NCI-H2107 treated with DMSO at 0.1 percent for 48 hours (cell line): ENCODE measurements around the gene HGS.
"Not testable (repeated sequence)": the region's sequence is repeated elsewhere in the genome, so short reads cannot be mapped to it uniquely, and the experiment has no call there.

Experiments used
- DNase-seq: peaks from one replicate; lab custom pipeline; 2025; ENCODE audit not compliant: unreplicated experiment; lab: John Stamatoyannopoulos, UW

HGS gene

GRCh38 chr17:81738801-81739393 is 55.1 kb downstream of the HGS start:
- DNase-seq, result no peak

GRCh38 chr17:81739593-81739992 is 55.8 kb downstream of the HGS start:
- not testable (repeated sequence) for DNase-seq

DNA sequence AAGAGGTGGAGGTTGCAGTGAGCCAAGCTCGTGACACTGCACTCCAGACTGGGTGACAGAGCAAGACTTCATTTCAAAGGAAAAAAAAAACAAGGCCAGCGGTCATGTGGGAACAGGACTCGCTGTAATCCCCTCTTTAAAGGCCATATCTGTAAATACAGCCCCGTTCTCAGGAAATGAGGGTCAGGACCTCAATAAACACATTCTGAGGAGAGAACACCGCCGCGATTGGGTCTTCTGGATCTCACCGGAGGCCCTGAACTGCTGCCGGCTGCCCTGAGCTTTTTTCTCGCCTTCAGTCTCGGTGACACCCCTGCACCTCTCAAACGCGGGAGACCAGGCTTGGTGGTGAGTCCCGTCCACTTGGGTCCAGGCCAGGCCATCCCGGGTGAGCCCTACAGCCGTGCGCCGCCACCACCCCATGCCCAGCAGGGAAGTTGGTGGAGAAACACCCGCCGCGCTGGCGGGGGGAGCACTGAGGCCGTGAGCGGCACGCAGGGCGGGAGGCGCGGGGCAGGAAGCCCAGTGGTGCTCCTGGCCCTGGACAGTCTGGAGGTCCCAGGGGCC is 56.7 kb downstream of the HGS start:
- no peak for DNase-seq

GRCh38 chr17:81741049-81741593 is 57.3 kb downstream of the HGS start:
- DNase-seq, result no peak

DNA sequence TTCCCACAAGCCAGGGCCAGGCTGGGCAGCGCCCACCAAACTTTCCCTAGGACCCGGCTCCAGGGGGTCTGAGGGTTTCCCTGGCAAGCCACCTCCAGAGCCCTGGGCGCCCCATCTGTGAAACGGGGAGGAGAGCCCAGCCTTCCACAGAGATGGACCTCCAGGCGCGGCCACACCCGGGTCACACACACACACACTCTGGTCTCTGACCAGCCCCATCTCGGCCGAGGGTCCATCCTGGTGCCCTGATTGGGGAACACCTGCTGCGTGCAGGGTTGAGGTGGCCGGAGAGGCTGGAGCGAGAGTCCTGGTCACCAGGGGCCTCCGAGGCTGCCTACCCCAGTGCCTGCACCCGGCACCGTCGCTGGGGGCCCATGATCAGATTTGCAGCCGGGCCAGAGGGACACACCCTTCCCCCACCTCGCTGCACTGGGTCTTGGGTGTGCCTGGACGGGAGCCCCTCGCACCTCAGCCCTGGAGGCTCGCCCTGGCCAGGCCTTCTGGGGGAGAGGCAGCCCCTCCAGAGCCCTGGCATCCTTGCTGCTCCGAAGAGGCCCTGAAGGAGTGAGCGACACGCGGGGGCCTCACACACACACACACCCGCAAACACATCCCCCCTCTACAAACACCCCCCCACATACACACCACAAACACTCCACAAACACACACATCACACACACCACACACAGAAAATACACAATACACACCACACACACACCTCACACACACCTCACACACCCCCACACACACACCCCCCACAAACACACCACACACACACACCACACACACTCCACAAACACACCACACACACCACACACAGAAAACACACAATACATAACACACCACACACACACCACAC is 58.0 kb downstream of the HGS start:
- DNase-seq, result no peak
